Stimulated activated CD8-positive, alpha-beta memory T cell treated with anti-CD3 and anti-CD28 coated beads, Interleukin-2, amount 100 ng/mL, for 48 hours (primary cell): ENCODE measurements around the gene DNMT3A.

Source experiments
- DNase-seq, 2 donors: peaks; one replicate each; pipeline ENCODE4 v3.0.0-alpha.2; 2020; ENCODE audit warnings: low read depth in 2 of 2

Gene DNMT3A

DNA sequence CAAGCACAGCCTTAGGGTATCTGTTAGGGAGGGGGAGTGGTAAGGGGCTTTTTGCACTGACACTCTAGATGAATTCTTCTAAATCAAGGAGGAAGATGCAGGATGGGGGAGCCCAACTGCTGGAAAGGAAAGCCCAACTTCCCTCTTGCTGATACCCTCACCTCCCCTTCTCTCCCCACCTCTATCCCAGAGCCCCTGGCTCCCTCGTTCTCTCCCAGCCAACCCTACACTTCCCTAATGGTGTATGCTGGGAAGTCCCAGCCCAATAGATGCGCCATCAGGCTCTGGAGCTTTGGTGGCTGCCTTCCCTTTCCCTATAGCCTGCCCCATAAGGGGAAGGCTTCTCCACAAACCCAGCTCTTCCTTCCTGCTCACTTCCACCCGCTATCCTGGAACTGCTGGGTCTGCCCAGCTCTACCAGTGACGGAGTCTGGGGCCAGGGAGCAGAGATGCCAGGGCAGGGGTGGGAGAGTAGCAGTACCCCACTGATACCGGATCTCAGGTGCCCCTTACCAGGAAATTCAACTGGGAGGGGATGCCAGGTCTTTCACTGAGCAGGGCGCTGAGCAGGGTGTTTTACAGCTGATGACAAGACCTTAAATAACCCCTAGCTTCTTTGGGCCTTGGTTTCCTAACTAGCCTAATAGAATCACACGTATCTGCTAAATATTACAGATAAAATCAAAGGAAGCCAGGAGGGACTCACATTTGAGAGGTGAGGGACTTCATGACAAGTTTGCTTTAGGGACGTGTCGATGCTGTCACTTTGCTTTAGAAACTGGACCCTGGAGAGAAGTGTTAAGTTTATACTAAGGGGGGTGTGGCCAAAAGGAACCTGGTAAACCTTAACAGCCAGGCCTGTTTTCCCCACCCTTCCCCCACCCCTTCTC lies 82.6 kb downstream of the DNMT3A start:
- DNase-seq: no peak

DNA sequence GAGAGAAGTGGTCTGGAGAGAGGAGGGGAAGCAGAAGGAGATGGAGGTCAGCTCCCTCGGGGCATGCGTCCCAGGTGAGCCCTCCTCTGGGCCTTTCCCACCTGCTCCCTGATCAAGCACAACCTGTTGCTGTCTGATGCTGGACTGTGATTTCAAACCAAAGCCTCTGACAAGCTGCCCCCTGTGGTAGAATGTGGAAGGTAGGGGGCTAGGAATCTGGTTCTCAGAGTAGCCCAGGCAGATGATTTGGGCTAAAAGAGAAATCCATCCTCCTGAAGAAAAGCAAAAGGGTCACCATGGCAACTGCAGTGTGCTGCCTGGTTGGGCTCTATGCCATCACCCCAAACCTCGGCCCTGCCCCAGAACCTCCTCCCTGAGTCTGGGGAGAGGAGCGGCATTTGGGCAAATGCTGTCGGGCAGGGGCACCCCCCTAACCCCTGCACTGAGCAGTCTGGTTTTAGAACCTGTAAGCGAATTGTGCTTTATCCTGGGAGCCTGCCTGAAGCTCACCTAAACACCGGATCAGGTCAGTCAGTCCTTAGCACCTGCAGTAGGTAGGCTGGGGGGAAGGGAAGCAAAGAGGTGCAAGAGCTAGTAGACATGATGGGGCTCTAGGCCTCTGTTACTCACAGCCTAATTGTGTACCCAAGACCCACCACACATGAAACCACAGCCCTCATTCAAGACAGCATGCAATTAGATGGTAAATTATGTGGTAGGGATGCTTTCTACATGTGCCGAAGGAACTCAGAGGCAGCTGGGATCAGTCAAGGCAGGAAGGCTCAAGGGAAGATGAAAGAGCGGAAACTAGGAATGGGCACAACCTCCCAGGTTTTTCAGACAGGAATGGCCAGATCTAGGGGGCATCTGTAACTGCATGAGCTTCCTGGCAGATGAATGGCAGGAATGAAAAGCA lies 83.5 kb downstream of the DNMT3A start:
- DNase-seq: no peak

DNA sequence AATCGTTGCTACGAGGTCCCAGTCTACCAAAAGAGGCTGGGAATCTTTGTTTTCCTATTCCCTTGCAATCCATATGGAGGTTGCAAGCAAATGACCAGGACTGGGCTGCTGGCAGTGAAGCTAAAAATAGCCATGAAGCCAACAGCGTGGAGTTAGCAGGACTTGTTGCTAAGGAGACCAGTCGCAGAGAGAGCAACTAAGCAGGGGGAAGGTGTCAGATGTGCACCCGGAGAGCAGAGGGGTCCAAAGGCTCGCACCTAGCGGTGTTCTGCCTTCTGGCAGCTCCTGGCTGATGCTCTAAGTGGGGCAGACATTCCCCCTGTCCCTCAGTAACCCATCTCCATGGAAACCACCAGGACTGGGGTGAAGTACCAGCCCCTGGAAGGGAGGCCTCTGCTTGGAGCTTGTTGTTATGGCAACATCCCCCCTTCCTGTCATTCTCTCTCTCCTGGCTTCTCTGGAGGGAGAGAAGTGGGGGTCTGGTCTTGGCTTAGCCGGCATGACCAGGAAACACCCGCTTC lies 84.6 kb downstream of the DNMT3A start:
- no peak for DNase-seq

GRCh38 chr2:25256488-25256875 lies 85.2 kb downstream of the DNMT3A start:
- no peak for DNase-seq

GRCh38 chr2:25255745-25256487 lies 85.8 kb downstream of the DNMT3A start:
- no peak for DNase-seq

DNA sequence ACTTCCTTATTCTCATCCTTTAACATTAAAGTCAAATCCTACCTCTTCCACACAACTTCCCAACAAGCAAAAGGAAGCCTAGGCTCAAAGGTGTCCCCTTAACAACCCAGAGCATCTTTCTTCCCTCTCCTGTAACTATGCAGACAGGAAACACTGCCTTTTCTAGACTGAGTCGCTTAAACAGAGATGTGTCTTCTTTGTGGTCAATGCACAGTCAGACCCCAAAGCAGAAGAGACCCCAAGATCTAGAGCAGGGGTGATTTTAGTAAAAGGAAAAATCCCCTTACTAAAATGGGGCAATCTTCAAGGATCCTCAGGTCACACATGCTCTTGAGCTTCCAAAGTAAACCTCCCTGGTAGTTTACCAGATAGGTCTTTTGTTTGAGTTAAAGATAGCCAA lies 86.8 kb downstream of the DNMT3A start:
- DNase-seq: no peak

DNA sequence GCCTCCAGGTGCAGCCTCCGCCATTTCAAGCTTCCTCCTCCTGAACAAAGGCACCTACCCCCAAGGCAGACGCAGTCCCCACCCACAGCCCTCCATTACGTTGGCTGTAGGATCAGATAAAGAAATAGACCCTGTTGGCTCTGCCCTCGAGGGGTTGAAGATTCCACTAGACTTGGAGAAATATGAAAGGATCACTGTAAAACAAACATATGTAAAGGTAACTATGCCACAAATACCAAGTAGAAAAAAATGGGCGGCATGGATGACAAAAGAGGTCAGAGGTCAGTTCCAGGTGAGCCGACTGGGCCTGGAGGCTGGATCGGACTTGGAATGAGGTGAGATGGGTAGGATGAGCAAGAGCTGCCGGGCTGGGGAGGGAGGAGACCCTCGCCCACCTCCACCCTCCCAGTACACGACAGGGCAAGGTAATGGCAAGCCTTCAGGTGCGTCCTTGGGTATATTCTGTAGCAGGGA lies 88.5 kb downstream of the DNMT3A start:
- DNase-seq: no peak

DNA sequence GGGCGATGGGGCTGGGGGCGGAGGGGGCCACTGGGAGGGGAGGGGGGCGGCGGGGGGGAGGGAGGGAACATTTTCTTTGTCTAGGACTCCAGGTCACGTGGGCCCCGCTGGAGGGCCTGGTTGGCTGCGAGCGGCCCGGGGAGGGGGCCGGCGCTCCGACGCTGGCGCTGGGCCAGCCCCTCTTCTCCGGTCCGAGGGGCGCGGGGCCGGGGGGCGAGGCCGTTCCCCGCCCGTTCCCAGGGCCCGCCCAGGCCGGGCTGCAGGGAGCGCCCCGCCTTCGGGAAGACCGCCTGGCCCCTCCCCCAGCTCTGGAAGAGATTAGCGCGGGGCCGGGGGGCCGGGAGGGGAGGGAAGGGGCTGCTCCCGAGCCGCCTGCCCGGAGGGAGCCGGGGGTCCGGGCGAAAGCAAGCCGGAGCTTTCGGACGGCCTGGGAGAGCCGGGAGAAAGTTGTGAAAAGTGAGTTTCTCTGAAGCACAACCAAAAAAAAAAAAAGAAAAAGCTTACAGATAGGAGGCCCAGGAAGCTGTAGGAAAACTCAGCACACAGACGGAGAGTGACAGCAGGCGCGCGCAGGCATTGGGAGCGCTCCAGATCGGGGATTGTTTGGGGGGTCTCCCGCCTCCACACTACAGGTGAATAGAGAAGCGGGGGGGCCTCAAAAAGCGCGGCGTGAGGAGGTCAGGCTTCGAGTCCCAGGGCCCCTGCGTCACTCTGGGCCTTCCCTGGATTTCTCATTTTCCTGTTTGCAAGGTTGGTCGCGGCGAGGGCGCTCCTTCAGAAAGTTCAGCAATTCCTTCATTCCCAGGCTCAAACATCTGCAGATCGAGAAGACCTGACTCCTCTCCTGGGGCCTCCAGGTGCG lies 89.2 kb downstream of the DNMT3A start:
- DNase-seq: peak; percentile 39 to 44

GRCh38 chr2:25251422-25252273 lies 90.1 kb downstream of the DNMT3A start:
- DNase-seq: peak in 1 of 2 donors; percentile 29

DNA sequence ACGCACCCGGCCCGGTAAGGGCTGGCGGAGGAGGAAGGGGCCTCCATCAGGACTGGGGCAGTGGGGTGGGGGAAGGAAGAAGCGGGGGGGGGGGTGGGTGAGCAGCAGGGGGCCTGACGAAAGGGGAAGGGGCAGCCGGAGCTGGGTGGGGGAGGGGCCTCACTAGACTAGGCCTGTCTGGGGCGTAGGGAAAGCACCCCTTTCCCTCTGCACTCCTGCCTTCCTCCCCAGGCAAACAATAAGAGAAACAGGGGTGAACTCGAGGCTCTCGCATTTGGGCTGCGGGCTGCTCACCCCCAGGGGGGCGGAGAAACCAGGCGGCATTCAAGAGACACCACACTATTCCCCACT lies 90.7 kb downstream of the DNMT3A start:
- no peak for DNase-seq

- no peak for DNase-seq
These were observed 91.2 kb downstream of the DNMT3A start for GRCh38 chr2:25250331-25251070.

GRCh38 chr2:25249785-25250184 lies 91.9 kb downstream of the DNMT3A start:
- DNase-seq: no peak

DNA sequence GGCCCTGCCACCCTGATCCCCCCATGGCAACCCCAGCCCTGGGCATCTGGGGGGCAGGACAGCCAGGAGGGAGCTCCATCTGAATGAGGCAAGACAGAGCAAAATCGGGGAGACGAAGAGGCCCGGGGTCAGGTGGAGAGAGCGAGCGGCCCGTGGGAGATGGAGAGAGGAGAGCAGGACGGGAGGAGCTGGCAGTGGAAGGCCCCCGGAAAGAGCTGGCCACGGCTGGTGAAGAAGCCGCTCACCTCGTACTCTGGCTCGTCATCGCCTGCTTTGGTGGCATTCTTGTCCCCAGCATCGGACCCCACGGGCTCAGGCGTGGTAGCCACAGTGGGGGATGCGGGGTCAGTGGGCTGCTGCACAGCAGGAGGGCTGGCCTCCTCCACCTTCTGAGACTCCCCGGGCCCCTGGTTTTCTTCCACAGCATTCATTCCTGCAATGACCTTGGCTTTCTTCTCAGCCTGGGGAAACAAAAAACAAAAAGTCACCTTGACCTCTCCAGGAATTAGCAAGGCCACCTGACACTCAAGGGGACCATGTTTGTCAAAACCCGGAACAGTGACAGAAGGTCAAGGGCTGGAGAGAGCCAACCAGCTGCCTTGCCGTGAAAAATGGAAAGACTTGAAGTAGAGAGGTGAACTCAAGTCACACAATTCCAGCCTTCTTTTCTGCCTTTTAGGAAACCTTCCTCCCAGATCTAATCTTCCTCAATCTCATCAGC lies 93.8 kb downstream of the DNMT3A start:
- no peak for DNase-seq

DNA sequence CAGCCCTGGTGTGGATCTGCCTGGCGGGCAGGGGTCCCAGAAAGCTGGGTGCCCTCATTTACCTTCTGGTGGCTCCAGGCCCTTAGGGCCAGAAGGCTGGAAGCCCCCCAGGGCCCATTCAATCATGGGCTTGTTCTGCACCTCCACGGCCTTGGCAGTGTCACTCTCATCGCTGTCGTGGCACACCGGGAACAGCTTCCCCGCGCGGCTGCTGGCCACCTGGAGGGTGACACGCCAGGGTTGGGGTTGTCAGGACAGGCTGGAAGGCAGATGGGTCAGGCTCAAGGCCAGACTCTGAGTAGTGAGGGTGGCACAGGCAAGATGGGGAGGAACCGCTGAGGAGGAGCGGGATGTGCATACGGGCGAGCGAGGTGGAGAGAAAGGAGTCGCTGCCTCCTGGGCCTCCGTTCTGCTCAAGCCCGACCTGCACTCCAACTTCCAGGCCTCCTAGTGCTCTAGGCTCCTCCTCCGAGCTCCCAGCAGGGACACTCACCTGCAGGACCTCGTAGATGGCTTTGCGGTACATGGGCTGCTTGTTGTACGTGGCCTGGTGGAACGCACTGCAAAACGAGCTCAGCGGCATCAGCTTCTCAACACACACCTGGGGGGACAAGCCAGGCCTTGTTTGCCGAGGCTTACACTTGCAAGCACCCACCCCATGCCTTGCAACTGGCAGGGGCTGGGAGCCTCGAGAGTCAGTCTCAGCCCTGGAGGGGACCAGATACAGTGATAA lies 95.0 kb downstream of the DNMT3A start:
- DNase-seq: no peak

GRCh38 chr2:25246001-25246400 lies 95.7 kb downstream of the DNMT3A start:
- DNase-seq: no peak

- DNase-seq: no peak
These were observed 96.6 kb downstream of the DNMT3A start for GRCh38 chr2:25245141-25245540.

DNA sequence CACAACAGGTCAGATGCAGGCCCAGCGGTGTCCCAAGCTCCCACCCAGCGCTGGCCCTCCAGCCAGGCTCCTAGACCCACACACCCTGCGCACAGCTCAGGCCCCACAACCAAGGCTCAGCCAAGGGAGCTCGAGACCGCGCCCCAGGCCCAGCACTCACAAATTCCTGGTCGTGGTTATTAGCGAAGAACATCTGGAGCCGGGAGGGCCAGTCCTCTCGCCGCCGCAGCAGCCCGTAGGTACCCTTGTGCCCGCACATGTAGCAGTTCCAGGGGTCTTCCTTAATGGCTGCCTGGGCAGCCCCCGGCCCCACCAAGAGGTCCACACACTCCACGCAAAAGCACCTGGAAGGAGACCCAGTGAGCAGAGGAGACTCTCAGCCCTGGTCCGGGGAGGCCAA lies 97.7 kb downstream of the DNMT3A start:
- DNase-seq: no peak

DNA sequence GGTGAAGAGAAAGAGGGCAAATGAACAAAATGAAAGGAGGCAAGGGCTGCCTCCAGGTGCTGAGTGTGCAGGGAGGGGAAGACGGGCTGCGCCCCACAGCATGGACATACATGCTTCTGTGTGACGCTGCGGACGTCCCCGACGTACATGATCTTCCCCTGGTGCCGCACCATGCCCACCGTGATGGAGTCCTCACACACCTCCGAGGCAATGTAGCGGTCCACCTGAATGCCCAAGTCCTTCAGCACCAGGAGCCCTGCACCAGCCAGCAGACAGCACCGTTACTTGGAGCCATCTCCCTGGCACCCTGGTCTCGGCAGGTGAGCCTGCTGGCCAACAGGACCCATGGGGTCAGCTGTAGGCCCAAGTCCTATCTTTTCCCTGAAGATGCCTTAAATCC lies 100.3 kb downstream of the DNMT3A start:
- DNase-seq: no peak
